Esophagus muscularis mucosa (tissue), 3 donors: ENCODE data around the gene CHST5.

Experiments used
- POLR2A ChIP-seq: fragments of 450-650 bp; IDR thresholded peaks from one replicate; pipeline ENCODE4 v1.6.1; 2017; ENCODE audit warnings: antibody characterized with exemption, moderate library complexity, mild to moderate bottlenecking, low read depth
- POLR2AphosphoS5 ChIP-seq, 2 donors: sonication (generic); formaldehyde crosslinking; IDR thresholded peaks; one replicate each; pipeline ENCODE4 v1.6.1; 2017; ENCODE audit warnings: antibody characterized with exemption in 2 of 2
- TF ChIP-seq, protein P1 (sequence below), 3 experiments: fragments of 200-600 bp in 2 of 3; fragments of 450-650 bp in 1 of 3; sonication (generic) in 2 of 3; IDR thresholded peaks; one replicate each; pipeline ENCODE4 v1.5.1; 2017 to 2019; ENCODE audit warnings: antibody characterized with exemption in 3 of 3, mild to moderate bottlenecking in 2 of 3, moderate library complexity in 1 of 3

DNA sequence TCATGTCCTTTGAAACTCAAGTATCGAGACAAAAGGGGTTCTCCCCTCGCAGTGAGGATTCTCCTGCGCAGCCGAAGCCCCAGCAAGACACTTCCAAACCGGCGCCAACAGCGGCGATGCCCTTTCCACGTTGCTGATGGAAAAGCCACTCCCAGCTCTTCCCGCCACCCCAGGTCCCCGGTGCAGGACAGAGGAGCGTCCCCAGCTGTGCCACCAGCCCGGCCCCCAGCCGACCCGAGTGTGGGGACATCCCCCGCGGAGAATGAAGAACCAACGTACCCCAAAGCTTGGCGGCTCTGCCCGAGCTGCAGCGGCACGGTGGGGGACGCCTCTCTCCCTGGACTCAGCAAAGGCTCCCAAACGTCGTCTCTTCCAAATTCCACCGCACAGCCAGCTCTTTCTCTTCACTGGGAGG is 41.2 kb downstream of the CHST5 start:
- TF ChIP-seq, protein P1, sequence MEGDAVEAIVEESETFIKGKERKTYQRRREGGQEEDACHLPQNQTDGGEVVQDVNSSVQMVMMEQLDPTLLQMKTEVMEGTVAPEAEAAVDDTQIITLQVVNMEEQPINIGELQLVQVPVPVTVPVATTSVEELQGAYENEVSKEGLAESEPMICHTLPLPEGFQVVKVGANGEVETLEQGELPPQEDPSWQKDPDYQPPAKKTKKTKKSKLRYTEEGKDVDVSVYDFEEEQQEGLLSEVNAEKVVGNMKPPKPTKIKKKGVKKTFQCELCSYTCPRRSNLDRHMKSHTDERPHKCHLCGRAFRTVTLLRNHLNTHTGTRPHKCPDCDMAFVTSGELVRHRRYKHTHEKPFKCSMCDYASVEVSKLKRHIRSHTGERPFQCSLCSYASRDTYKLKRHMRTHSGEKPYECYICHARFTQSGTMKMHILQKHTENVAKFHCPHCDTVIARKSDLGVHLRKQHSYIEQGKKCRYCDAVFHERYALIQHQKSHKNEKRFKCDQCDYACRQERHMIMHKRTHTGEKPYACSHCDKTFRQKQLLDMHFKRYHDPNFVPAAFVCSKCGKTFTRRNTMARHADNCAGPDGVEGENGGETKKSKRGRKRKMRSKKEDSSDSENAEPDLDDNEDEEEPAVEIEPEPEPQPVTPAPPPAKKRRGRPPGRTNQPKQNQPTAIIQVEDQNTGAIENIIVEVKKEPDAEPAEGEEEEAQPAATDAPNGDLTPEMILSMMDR (IDR thresholded peaks at IDR 0.05) = no peak
- TF ChIP-seq POLR2A = no peak
- TF ChIP-seq POLR2AphosphoS5 (IDR thresholded peaks at IDR 0.05) = no peak
